Measurements from ENCODE around the gene OR2W1.
A peak's percentile ranks its signal among the peaks of the same experiment; 100 is the strongest.

Gene OR2W1

GRCh38 chr6:29045075-29045474 is at the start of gene OR2W1:
TSS of gene OR2W1 (minus strand) at chr6:29045175. CDS start at chr6:29045175, 0 bp downstream.
- no peak for DNase-seq

DNA sequence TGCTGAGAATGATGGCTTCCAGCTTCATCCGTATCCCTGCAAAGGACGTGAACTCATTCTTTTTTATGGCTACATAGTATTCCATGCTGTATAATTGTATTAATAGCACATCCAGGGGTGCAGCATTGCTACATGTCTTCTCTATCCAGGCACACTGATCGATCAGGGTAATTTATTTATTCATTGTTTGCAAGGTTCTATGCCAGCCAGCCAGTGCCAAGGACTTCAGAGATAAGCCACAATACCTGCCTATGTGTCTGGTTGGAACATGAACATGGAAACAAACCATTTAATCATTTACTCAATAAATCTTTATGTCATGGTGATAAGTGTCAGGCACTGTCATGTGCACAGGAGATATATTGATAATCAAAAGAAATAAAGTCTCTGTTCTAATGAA is 48.0 kb upstream of the OR2W1 start:
- DNase-seq: no peak

GRCh38 chr6:29087213-29087612 is 42.2 kb upstream of the OR2W1 start, which contains the start of gene OR2B3:
TSS of gene OR2B3 (minus strand) at chr6:29087313. CDS start at chr6:29087248, 65 bp downstream.
- DNase-seq: no peak

GRCh38 chr6:29082457-29082856 is 37.5 kb upstream of the OR2W1 start:
- no peak for DNase-seq

- no peak for DNase-seq
Observed at GRCh38 chr6:29081312-29081711, 36.3 kb upstream of the OR2W1 start.

GRCh38 chr6:29079203-29079602 is 34.2 kb upstream of the OR2W1 start:
- DNase-seq: no peak

DNA sequence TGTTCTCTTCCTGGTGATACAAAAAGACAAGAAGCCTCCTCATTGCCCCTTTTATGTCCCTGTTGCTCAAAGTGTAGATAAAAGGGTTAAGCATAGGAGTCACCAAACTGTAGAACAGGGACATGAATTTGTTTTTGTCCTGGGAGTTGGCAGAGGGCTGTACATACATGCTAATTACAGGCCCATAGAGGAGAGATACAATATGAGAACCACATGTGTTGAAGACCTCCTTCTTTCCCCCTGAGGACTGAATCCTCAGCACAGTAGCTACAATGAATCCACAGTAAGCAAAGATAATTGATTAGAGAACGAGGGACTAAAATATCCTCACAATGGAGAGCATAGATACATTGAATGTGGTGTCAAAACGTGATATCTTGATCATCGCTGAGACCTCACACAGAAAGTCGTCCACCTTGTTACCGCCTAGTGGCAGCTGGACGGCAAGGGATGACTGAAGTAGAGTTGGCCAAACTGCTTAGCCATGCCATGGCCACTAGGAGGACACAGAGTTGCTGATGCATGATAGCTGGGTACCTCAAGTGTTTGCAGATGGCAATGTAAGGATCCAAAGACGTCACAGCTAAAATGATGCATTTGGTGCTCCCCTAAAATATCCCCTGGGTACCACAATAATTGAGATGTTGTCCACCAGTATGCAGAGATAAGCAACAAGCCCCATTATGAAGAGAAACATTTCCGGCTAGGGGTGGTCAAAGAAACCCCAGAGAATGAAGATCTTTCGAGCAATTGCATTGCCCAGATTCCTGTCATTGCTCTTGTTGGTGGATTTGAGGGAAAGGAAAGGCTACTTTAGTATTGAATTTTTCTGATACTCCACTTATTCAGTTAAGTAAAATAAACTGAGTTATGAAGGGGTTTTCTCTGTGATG is 27.1 kb upstream of the OR2W1 start:
- DNase-seq: peak; percentile 69

GRCh38 chr6:29051680-29052079 is 6.7 kb upstream of the OR2W1 start:
- DNase-seq: no peak

GRCh38 chr6:29035951-29036350 is 9.0 kb downstream of the OR2W1 start:
- no peak for DNase-seq

- no peak for DNase-seq
Observed at GRCh38 chr6:29028821-29029220, 16.2 kb downstream of the OR2W1 start.

- DNase-seq: no peak
Observed at GRCh38 chr6:29025927-29026585, 18.9 kb downstream of the OR2W1 start.

GRCh38 chr6:29021434-29021833 is 23.5 kb downstream of the OR2W1 start:
- DNase-seq: no peak

DNA sequence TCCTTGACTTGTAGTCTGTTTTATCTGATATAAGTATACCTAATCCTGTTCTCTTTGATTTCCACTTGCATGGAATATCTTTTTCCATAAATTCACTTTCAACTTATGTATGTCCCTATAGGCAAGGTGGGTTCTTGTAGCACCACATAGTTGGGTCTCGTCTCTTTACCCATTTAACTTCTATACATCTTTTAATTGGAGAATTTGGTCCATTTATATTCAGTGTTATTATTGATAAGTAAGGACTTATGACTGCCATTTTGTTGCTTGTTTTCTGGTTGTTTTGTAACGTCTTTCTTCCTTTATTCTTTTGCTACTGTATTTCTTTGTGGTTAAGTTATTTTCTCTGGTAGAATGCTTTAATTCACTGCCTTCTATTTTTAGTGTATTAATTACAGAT is 25.3 kb downstream of the OR2W1 start:
- DNase-seq: no peak

DNA sequence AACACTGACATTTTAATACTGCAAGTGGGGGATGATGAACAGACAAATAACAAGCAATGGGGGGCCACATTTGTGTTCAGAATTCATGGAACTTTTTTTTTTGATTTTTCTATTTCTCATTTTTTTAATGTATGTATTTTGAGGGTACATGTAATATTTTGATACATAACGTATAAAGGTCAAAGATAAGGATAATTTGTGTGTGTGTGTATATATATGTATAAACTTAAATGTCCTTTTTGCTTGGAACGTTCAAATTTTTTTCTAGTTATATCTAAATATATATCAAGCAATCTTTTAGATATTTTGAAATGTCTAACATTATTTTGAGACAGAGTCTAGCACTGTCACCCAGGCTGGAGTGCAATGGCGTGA is 27.6 kb downstream of the OR2W1 start:
- DNase-seq: no peak

GRCh38 chr6:29016559-29017427 is 28.2 kb downstream of the OR2W1 start:
- peak; percentile 86 for DNase-seq

DNA sequence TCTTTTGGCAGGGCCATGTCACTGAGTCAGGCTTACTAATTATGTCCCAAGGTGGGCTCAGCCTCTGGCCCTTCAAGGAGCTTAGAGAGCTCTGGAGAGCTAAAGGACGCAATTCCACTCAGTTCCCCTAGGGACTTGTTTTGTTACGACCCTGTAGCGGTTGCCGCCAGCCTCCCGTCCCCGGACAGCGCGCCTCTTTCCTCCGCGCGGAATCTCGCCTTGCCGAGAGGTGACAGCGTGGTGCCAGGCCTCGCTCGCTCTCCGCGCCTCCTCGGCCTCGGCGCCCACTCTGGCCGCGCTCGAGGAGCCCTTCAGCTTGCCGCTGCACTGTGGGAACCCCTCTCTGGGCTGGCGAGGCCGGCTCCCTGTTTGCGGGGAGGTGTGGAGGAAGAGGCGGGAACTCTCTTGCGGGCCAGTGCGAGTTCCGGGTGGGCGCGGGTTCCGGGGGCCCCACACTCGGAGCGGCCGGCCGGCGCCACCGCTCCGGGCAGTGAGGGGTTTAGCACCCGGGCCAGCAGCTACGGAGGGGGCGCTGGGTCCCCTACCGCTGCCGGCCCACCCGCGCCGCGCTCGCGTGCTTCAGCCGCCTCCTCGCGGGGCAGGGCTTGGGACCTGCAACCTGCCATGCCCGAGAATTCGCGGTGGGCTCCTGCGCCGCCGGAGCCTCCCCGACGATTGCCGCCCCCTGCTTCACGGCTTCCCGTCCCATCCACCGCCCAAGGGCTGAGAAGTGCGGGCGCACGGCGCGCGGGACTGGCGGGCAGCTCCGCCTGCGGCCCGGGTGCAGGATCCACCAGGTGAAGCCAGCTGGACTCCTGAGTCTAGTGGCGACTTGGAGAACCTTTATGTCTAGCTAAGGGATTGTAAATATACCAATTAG is 30.0 kb downstream of the OR2W1 start:
- no peak for DNase-seq

GRCh38 chr6:29011276-29011734 is 33.7 kb downstream of the OR2W1 start:
- peak; percentile 55 for DNase-seq

DNA sequence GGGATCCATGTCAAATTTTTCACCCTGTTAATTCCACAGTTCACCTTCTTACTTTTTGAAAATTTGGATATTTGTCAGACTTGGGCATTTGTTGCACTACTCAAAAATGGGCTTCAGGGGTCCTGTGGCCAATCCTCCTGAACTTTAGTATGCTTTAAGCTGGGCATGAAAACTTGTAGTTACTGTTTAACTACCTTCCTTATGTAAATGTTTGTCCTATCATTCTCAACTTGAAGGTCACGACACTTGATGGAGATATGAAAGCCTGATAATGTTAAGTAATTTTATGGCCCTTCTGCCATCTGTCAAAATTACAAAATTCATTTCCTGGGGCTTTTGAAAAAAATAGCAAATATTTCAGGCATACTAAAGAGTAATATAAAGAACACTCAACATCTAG is 35.6 kb downstream of the OR2W1 start:
- no peak for DNase-seq

DNA sequence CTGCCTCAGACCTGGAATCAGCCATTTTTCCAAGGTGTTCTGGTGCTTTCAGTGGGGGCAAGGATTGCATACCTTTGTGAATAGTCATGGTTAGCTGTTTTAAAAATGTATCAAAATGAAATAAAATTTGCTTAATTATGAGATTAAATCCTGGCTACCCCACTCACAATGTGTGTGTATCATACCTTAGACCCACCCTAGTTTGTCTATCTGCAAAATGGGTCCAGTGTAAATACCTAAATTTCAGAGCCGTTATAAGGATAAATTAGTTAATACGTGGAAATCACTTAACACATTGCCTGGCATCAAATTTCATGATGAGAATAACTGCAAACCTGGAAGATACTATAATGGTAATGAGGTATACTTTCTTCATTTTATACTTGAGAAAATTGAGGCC is 36.9 kb downstream of the OR2W1 start:
- DNase-seq: no peak

- peak; percentile 62 for DNase-seq
Observed at GRCh38 chr6:29005183-29005885, 39.6 kb downstream of the OR2W1 start, which contains the start of gene ZNF311. TSS of gene ZNF311 (minus strand) at chr6:29005315. CDS start at chr6:29003954, 1,361 bp downstream.

GRCh38 chr6:28996844-28997510 is 48.0 kb downstream of the OR2W1 start:
- DNase-seq: no peak
